Mucosa of stomach (tissue), 1 donor: ENCODE data around the gene CIRBP.
"Not testable (repeated sequence)": the region's sequence is repeated elsewhere in the genome, so short reads cannot be mapped to it uniquely, and the experiment has no call there.

Experiments
- H3K27me3 ChIP-seq: one replicate; pipeline ENCODE4 v1.7.0; 2013; ENCODE audit warnings: mild to moderate bottlenecking, low read length; ENCODE audit not compliant: control insufficient read depth, insufficient read depth
- H3K36me3 ChIP-seq: one replicate; pipeline ENCODE4 v1.7.0; 2013; ENCODE audit warnings: low read length; ENCODE audit not compliant: control insufficient read depth, insufficient read depth
- H3K4me1 ChIP-seq: one replicate; pipeline ENCODE4 v1.7.0; 2013; ENCODE audit warnings: mild to moderate bottlenecking, low read length; ENCODE audit not compliant: control insufficient read depth, insufficient read depth
- H3K4me3 ChIP-seq: one replicate; pipeline ENCODE4 v1.7.0; 2013; ENCODE audit warnings: low read length
- H3K9ac ChIP-seq: one replicate; pipeline ENCODE4 v1.7.0; 2013; ENCODE audit warnings: mild to moderate bottlenecking, low read length, moderate library complexity
- H3K9me3 ChIP-seq: one replicate; pipeline ENCODE4 v1.7.0; 2013; ENCODE audit warnings: mild to moderate bottlenecking, low read length, moderate library complexity; ENCODE audit not compliant: control insufficient read depth
- donor health status: Pancreatic carcinoma.

CIRBP gene

GRCh38 chr19:1241417-1242095 is 27.6 kb upstream of the CIRBP start, which contains the start of gene ATP5F1D:
Gene ATP5F1D, plus strand, starts transcription at chr19:1241751. Its CDS starts 100 bp downstream, at chr19:1241851.
- H3K36me3 ChIP-seq, result peaks cover 7% of the 10 kb centered on the region
- H3K9ac ChIP-seq, result peak within 1 kb of the TSS; percentile 77
- H3K9me3 ChIP-seq, result no peaks in the 10 kb centered on the region
- H3K27me3 ChIP-seq, result peaks cover 17% of the 10 kb centered on the region
- H3K4me1 ChIP-seq, result peaks cover 65% of the 10 kb centered on the region
- H3K4me3 ChIP-seq, result peak within 1 kb of the TSS; percentile 32

- peaks cover 7% of the 10 kb centered on the region for H3K36me3 ChIP-seq
- H3K9ac ChIP-seq, result peak overlapping the region; percentile 70
- peak overlapping the region; percentile 25 for H3K4me3 ChIP-seq
- H3K4me1 ChIP-seq, result peaks cover 68% of the 10 kb centered on the region
- peaks cover 1% of the 10 kb centered on the region for H3K27me3 ChIP-seq
- no peaks in the 10 kb centered on the region for H3K9me3 ChIP-seq
Observed at GRCh38 chr19:1243768-1244692, 25.1 kb upstream of the CIRBP start.

GRCh38 chr19:1244693-1245451 is 24.3 kb upstream of the CIRBP start:
- H3K27me3 ChIP-seq, result no peaks in the 10 kb centered on the region
- H3K4me1 ChIP-seq, result peaks cover 66% of the 10 kb centered on the region
- peak overlapping the region; percentile 25 for H3K4me3 ChIP-seq
- peaks cover 7% of the 10 kb centered on the region for H3K36me3 ChIP-seq
- peak overlapping the region; percentile 70 for H3K9ac ChIP-seq
- H3K9me3 ChIP-seq, result no peaks in the 10 kb centered on the region

GRCh38 chr19:1245494-1246264 is 23.5 kb upstream of the CIRBP start:
- Histone ChIP-seq H3K9me3 (no peaks in the 10 kb centered on the region), H3K36me3 (peaks cover 7% of the 10 kb centered on the region), H3K4me3 (peak overlapping the region; percentile 25), H3K4me1 (peaks cover 62% of the 10 kb centered on the region), H3K9ac (peak overlapping the region; percentile 70), H3K27me3 (no peaks in the 10 kb centered on the region)

- not testable (repeated sequence) for H3K36me3 ChIP-seq, H3K9me3 ChIP-seq, H3K27me3 ChIP-seq, H3K4me3 ChIP-seq, H3K9ac ChIP-seq
- peaks cover 56% of the 10 kb centered on the region for H3K4me1 ChIP-seq
Observed at GRCh38 chr19:1246265-1247087, 22.7 kb upstream of the CIRBP start.

- no peaks in the 10 kb centered on the region for H3K9me3 ChIP-seq
- peak overlapping the region; percentile 65 for H3K9ac ChIP-seq
- no peaks in the 10 kb centered on the region for H3K27me3 ChIP-seq
- H3K4me3 ChIP-seq, result peak overlapping the region; percentile 32
- peaks cover 15% of the 10 kb centered on the region for H3K36me3 ChIP-seq
- H3K4me1 ChIP-seq, result peaks cover 52% of the 10 kb centered on the region
Observed at GRCh38 chr19:1247748-1248138, 21.4 kb upstream of the CIRBP start.

GRCh38 chr19:1248139-1248785 is 20.9 kb upstream of the CIRBP start, which contains the start of gene MIDN:
Gene MIDN, plus strand, starts transcription at chr19:1248583. Its CDS starts 1,714 bp downstream, at chr19:1250297.
- Histone ChIP-seq H3K9ac (peak within 1 kb of the TSS; percentile 92), H3K36me3 (peaks cover 14% of the 10 kb centered on the region), H3K4me3 (peak within 1 kb of the TSS; percentile 56), H3K9me3 (no peaks in the 10 kb centered on the region), H3K27me3 (no peaks in the 10 kb centered on the region), H3K4me1 (peaks cover 49% of the 10 kb centered on the region)

- Histone ChIP-seq H3K36me3 (peaks cover 9% of the 10 kb centered on the region), H3K4me3 (peak overlapping the region; percentile 56), H3K27me3 (no peaks in the 10 kb centered on the region), H3K9ac (peak overlapping the region; percentile 92), H3K9me3 (no peaks in the 10 kb centered on the region), H3K4me1 (peaks cover 49% of the 10 kb centered on the region)
Observed at GRCh38 chr19:1248786-1249297, 20.3 kb upstream of the CIRBP start.

- H3K9me3 ChIP-seq, result no peaks in the 10 kb centered on the region
- H3K4me1 ChIP-seq, result peaks cover 49% of the 10 kb centered on the region
- H3K4me3 ChIP-seq, result no peak overlapping the region
- peak overlapping the region; percentile 92 for H3K9ac ChIP-seq
- no peaks in the 10 kb centered on the region for H3K27me3 ChIP-seq
- H3K36me3 ChIP-seq, result peaks cover 11% of the 10 kb centered on the region
Observed at GRCh38 chr19:1249298-1249989, 19.7 kb upstream of the CIRBP start.

GRCh38 chr19:1249990-1250436 is 19.1 kb upstream of the CIRBP start:
- Histone ChIP-seq H3K36me3 (peaks cover 16% of the 10 kb centered on the region), H3K4me3 (no peak overlapping the region), H3K27me3 (no peaks in the 10 kb centered on the region), H3K4me1 (peaks cover 49% of the 10 kb centered on the region), H3K9me3 (no peaks in the 10 kb centered on the region), H3K9ac (peak overlapping the region; percentile 71)
